Activated naive CD8-positive, alpha-beta T cell (primary cell): Measurements from ENCODE around the gene MGST3.
"Not testable (repeated sequence)": the region's sequence is repeated elsewhere in the genome, so short reads cannot be mapped to it uniquely, and the experiment has no call there.

Source experiments
- H3K27ac Mint-ChIP-seq: one replicate; pipeline ENCODE4 v1.8.0; 2021; ENCODE audit warnings: mixed read lengths
- H3K27me3 Mint-ChIP-seq: one replicate; pipeline ENCODE4 v1.8.0; 2021; ENCODE audit warnings: mixed read lengths
- H3K36me3 Mint-ChIP-seq: one replicate; pipeline ENCODE4 v1.8.0; 2021; ENCODE audit warnings: mixed read lengths
- H3K4me1 Mint-ChIP-seq: one replicate; pipeline ENCODE4 v1.8.0; 2021; ENCODE audit warnings: low read depth, mixed read lengths
- H3K4me3 Mint-ChIP-seq: one replicate; pipeline ENCODE4 v1.8.0; 2021; ENCODE audit warnings: mild to moderate bottlenecking, mixed read lengths
- H3K9me3 Mint-ChIP-seq: one replicate; pipeline ENCODE4 v1.8.0; 2021; ENCODE audit warnings: low read depth, mixed read lengths

Gene MGST3

GRCh38 chr1:165688046-165688445 lies 57.0 kb downstream of the MGST3 start:
- Mint-ChIP-seq H3K27ac (no peak overlapping the region), H3K27me3 (no peaks in the 10 kb centered on the region), H3K4me3 (no peak overlapping the region), H3K4me1 (peaks cover 55% of the 10 kb centered on the region), H3K9me3 (no peaks in the 10 kb centered on the region), H3K36me3 (peaks cover 19% of the 10 kb centered on the region)

DNA sequence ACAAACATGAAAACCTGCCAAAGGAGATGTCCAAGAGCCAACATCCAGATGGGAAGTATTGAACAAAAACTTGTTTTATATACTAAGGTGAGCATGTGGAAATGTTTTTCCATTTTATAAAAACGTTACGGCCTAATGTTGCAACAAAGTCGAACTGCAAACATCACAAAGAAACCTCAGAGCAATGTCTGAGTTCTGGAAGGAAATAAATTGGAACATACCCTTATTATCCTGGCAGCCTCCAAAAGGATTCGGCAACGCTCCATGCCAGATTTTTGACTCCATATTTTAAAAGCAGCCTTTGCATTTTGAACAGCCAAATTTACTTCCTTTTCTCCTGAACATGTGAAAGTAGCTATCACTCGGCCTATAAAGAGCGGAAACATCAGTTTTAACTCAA lies 64.0 kb downstream of the MGST3 start:
- Mint-ChIP-seq H3K4me1 (peaks cover 48% of the 10 kb centered on the region), H3K27ac (no peak overlapping the region), H3K4me3 (no peak overlapping the region), H3K36me3 (peaks cover 6% of the 10 kb centered on the region), H3K9me3 (no peaks in the 10 kb centered on the region), H3K27me3 (no peaks in the 10 kb centered on the region)

DNA sequence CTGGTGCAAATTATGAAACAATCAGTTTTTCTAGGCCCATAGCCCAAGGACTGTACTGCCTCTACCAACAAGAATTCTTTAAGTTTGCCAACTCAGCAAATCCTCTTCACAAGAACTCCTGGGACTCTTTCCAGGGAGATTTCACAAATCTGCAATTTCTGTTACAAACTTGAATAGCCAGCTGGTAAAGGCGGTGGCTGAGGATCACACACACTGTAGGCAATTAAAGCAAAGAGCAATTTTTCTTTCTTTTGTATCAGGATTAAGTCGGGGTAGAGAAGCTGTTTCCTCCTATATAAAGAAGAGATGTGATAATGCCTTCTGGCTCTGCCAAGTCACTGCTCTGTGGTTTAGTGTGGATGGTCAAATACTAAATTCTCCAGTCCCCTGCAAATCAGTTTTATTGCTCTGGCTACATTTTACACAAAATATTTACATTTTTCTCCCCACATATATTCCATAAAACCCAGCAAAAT lies 65.6 kb downstream of the MGST3 start:
- Mint-ChIP-seq H3K9me3 (no peaks in the 10 kb centered on the region), H3K27me3 (no peaks in the 10 kb centered on the region), H3K4me1 (peaks cover 40% of the 10 kb centered on the region), H3K4me3 (peak overlapping the region; percentile 99), H3K27ac (peak overlapping the region; percentile 17), H3K36me3 (peaks cover 1% of the 10 kb centered on the region)

GRCh38 chr1:165697491-165697880 lies 66.5 kb downstream of the MGST3 start:
- H3K27ac Mint-ChIP-seq = peak overlapping the region; percentile 66
- H3K4me1 Mint-ChIP-seq = peaks cover 33% of the 10 kb centered on the region
- H3K4me3 Mint-ChIP-seq = peak overlapping the region; percentile 99
- no peaks in the 10 kb centered on the region for H3K27me3 Mint-ChIP-seq
- no peaks in the 10 kb centered on the region for H3K9me3 Mint-ChIP-seq
- H3K36me3 Mint-ChIP-seq = no peaks in the 10 kb centered on the region

DNA sequence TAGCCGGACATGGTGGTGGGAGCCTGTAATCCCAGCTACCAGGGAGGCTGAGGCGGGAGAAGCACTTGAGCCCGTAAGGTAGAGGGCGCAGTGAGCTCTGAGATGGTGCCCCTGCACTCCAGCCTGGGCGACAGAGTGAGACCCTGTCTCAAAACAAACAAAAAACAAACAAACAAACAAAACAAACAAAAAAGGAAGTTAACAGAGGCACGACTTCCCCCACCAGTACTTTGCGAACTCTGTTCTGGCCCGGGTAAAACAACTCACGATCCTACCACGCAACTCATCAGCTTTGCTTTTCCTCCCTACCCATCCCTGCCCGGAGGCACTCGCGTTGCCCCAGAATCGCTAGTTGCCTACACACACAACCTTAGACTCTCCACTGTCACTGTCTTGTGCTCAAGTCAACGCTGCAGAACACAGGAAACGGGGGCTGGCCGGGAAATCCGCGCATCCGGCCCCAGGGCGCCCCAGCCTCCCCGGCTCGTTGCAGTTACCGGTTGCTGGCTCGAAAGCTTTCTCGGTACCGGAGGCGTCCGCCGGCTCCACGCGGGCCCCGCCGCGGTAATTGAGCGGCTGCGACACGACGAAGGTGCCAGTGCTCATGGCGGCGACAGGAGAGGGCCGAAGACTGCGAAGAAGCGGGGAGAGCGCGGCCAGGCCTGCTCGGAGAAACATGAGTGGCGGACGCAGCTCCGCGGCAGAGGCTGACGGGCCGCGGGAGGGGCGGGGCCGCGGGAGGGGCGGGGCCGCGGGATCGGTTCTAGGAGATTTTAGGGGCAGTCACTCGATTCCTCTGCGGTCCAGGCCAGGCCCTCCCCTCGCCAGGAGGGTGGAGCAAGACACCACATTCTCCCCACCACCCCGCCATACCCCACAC lies 67.1 kb downstream of the MGST3 start, which contains the start of gene ALDH9A1:
Gene ALDH9A1, minus strand, starts transcription at position 682 of the 880 bp plus-strand sequence. Its CDS starts 4 bp downstream, at position 678.
- Mint-ChIP-seq H3K4me1 (peaks cover 33% of the 10 kb centered on the region), H3K36me3 (no peaks in the 10 kb centered on the region), H3K27ac (peak within 1 kb of the TSS; percentile 97), H3K27me3 (no peaks in the 10 kb centered on the region), H3K4me3 (peak within 1 kb of the TSS; percentile 99), H3K9me3 (no peaks in the 10 kb centered on the region)

GRCh38 chr1:165698761-165699052 lies 67.7 kb downstream of the MGST3 start:
- Mint-ChIP-seq H3K27me3 (no peaks in the 10 kb centered on the region), H3K4me1 (peaks cover 31% of the 10 kb centered on the region), H3K4me3 (peak overlapping the region; percentile 99), H3K36me3 (no peaks in the 10 kb centered on the region), H3K27ac (peak overlapping the region; percentile 97), H3K9me3 (no peaks in the 10 kb centered on the region)

DNA sequence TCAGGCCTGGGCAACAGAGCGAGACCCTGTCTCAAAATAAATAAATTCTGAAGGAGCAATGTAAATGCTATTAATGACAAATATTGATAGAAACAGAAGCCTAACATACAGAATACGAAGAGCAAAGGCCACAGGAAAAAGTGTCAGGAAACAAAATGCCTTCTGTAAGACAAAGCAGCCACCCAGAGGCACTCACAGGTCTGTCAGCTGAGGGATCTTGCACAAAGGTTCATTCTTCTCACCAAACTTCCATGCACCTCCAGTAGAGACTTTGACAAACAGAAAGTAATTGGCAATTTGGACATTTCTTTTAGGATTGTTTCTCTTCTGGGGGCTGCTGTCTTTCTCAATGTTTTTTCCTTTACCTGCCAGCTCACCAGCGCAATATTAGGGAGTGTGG lies 68.5 kb downstream of the MGST3 start:
- H3K27ac Mint-ChIP-seq = no peak overlapping the region
- H3K9me3 Mint-ChIP-seq = no peaks in the 10 kb centered on the region
- peaks cover 30% of the 10 kb centered on the region for H3K4me1 Mint-ChIP-seq
- H3K27me3 Mint-ChIP-seq = no peaks in the 10 kb centered on the region
- H3K4me3 Mint-ChIP-seq = peak overlapping the region; percentile 99
- no peaks in the 10 kb centered on the region for H3K36me3 Mint-ChIP-seq

DNA sequence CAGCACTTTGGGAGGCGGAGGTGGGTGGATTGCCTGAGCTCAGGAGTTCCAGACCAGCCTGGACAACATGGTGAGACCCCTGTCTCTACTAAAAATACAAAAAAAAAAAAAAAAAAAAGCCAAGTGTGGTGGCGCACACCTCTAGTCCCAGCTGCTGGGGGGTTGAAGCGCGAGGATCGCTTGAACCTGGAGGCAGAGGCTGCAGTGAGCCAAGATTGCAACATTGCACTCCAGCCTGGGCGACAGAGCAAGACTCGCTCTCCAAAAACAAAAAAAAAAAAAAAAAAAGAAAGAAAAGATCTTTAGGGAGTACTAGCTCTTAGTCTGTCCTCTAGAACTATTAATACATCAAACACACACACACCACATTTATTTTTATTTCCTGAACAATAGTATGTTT lies 70.9 kb downstream of the MGST3 start:
- H3K27me3 Mint-ChIP-seq, H3K4me3 Mint-ChIP-seq, H3K36me3 Mint-ChIP-seq, H3K27ac Mint-ChIP-seq, H3K9me3 Mint-ChIP-seq: not testable (repeated sequence)
- H3K4me1 Mint-ChIP-seq = peaks cover 12% of the 10 kb centered on the region

DNA sequence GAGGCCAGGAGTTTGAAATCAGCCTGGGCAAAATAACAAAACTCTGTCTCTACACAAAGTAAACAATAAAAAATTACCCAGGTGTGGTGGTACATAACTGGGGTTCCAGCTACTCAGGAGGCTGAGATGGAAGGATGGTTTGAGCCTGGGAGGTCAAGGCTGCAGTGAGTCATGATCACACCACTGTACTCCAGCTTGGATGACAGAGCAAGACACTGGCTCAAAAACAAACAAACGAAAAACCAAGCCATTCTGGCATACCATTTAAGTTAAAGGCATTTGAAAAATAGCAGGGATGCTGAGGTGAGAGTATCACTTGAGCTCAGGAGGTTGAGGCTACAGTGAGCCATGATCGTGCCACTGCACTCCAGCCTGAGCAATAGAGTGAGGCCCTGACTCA lies 72.6 kb downstream of the MGST3 start:
- Mint-ChIP-seq H3K4me3 (no peak overlapping the region), H3K36me3 (no peaks in the 10 kb centered on the region)

More for the DNA sequence above, 72.6 kb downstream of the MGST3 start:
- H3K27me3 Mint-ChIP-seq = peaks cover 12% of the 10 kb centered on the region
- no peaks in the 10 kb centered on the region for H3K9me3 Mint-ChIP-seq
- peaks cover 3% of the 10 kb centered on the region for H3K4me1 Mint-ChIP-seq
- H3K27ac Mint-ChIP-seq = no peak overlapping the region
